Esophagus (tissue), 2 donors: ENCODE data around the gene KRT40. TPM values are rescaled to one million over a fixed set of nuclear protein-coding genes. Genes with fewer than 3 reads are reported as not detected.

Experiments
- H3K27ac ChIP-seq, 2 donors: one replicate each; pipeline ENCODE4 v1.5.1; 2013; ENCODE audit warnings: low read depth in 2 of 2, mild to moderate bottlenecking in 2 of 2, inconsistent platforms in 1 of 2, low read length in 1 of 2, moderate library complexity in 1 of 2
- H3K27me3 ChIP-seq, 2 donors: one replicate each; pipeline ENCODE4 v1.6.1; 2013; ENCODE audit warnings: low read length in 2 of 2, control low read depth in 1 of 2, mild to moderate bottlenecking in 1 of 2; ENCODE audit not compliant: insufficient read depth in 2 of 2, control insufficient read depth in 1 of 2
- H3K36me3 ChIP-seq, 2 donors: one replicate each; pipeline ENCODE4 v1.6.1; 2013; ENCODE audit warnings: low read length in 1 of 2; ENCODE audit not compliant: control insufficient read depth in 2 of 2, insufficient read depth in 2 of 2
- H3K4me1 ChIP-seq, 2 donors: one replicate each; pipeline ENCODE4 v1.6.1; 2013; ENCODE audit warnings: low read length in 1 of 2; ENCODE audit not compliant: control insufficient read depth in 2 of 2, insufficient read depth in 2 of 2
- H3K4me3 ChIP-seq, 2 donors: one replicate each; pipeline ENCODE4 v1.5.1; 2013; ENCODE audit warnings: low read length in 2 of 2, mild to moderate bottlenecking in 2 of 2, low read depth in 1 of 2, moderate library complexity in 1 of 2
- H3K9me3 ChIP-seq, 2 donors: one replicate each; pipeline ENCODE4 v1.6.1; 2013; ENCODE audit warnings: mild to moderate bottlenecking in 2 of 2, low read depth in 1 of 2, low read length in 1 of 2, moderate library complexity in 1 of 2; ENCODE audit not compliant: control insufficient read depth in 2 of 2, insufficient read depth in 1 of 2
- WGBS, 2 donors: extraction: QIAGEN DNeasy Blood & Tissue Kit; methylation state at CpG; one replicate each; pipeline ENCODE4 v1.1.7; 2013; 5-methylcytosine and 5-hydroxymethylcytosine counted together
- polyA plus RNA-seq, 2 donors: library from polyadenylated mRNA; stranded (reverse); fragments of 200-250 nt; gene quantifications; one replicate each; pipeline ENCODE4 v1.2.3, GENCODE V29; 2013
- donor health status: healthy with polysubstance abuse.
- donor health status: Bipolar disorder and iron deficiency.

Gene KRT40
- polyA plus RNA-seq, 2 donors, result 0.18 to 0.20 TPM

- WGBS, 2 donors, result 82 to 85% methylated on average over 2 of the region's 2 CpGs
- no peak overlapping the region for H3K27ac ChIP-seq
- no peak overlapping the region for H3K4me3 ChIP-seq
- no peaks in the 10 kb centered on the region for H3K4me1 ChIP-seq
- H3K36me3 ChIP-seq, result no peaks in the 10 kb centered on the region
- H3K9me3 ChIP-seq, result no peaks in the 10 kb centered on the region
- no peaks in the 10 kb centered on the region for H3K27me3 ChIP-seq
Observed at GRCh38 chr17:40947929-40948328, 36.2 kb downstream of the KRT40 start.

- H3K4me1 ChIP-seq, result no peaks in the 10 kb centered on the region
- no peak overlapping the region for H3K27ac ChIP-seq
- no peaks in the 10 kb centered on the region for H3K9me3 ChIP-seq
- H3K36me3 ChIP-seq, result no peaks in the 10 kb centered on the region
- no peaks in the 10 kb centered on the region for H3K27me3 ChIP-seq
- no peak overlapping the region for H3K4me3 ChIP-seq
- WGBS, 2 donors, result 74 to 87% methylated on average over 6 of the region's 6 CpGs
Observed at GRCh38 chr17:40945414-40945813, 38.7 kb downstream of the KRT40 start.

GRCh38 chr17:40944531-40944930 is 39.6 kb downstream of the KRT40 start:
- H3K4me1 ChIP-seq, result no peaks in the 10 kb centered on the region
- no peaks in the 10 kb centered on the region for H3K9me3 ChIP-seq
- H3K27ac ChIP-seq, result no peak overlapping the region
- no peak overlapping the region for H3K4me3 ChIP-seq
- no peaks in the 10 kb centered on the region for H3K36me3 ChIP-seq
- H3K27me3 ChIP-seq, result no peaks in the 10 kb centered on the region
- WGBS, 2 donors, result 24 to 55% methylated on average over 1 of the region's 1 CpG

GRCh38 chr17:40942553-40942952 is 41.6 kb downstream of the KRT40 start:
- Histone ChIP-seq H3K9me3 (no peaks in the 10 kb centered on the region), H3K4me1 (no peaks in the 10 kb centered on the region), H3K4me3 (no peak overlapping the region), H3K36me3 (no peaks in the 10 kb centered on the region), H3K27me3 (no peaks in the 10 kb centered on the region), H3K27ac (no peak overlapping the region)
- 76 to 81% methylated on average over 3 of the region's 3 CpGs for WGBS, 2 donors

- H3K27ac ChIP-seq, result no peak overlapping the region
- no peaks in the 10 kb centered on the region for H3K4me1 ChIP-seq
- no peaks in the 10 kb centered on the region for H3K27me3 ChIP-seq
- 82 to 87% methylated on average over 6 of the region's 6 CpGs for whole genome bisulfite sequencing, 2 donors
- no peaks in the 10 kb centered on the region for H3K36me3 ChIP-seq
- no peak overlapping the region for H3K4me3 ChIP-seq
- H3K9me3 ChIP-seq, result no peaks in the 10 kb centered on the region
Observed at GRCh38 chr17:40940266-40940665, 43.9 kb downstream of the KRT40 start.

GRCh38 chr17:40938981-40939380 is 45.1 kb downstream of the KRT40 start:
- H3K4me1 ChIP-seq, result no peaks in the 10 kb centered on the region
- no peaks in the 10 kb centered on the region for H3K36me3 ChIP-seq
- 87 to 88% methylated on average over 3 of the region's 3 CpGs for WGBS, 2 donors
- no peaks in the 10 kb centered on the region for H3K27me3 ChIP-seq
- H3K4me3 ChIP-seq, result no peak overlapping the region
- no peaks in the 10 kb centered on the region for H3K9me3 ChIP-seq
- H3K27ac ChIP-seq, result no peak overlapping the region

- Histone ChIP-seq H3K27me3 (no peaks in the 10 kb centered on the region), H3K27ac (no peak within 1 kb of the TSS)
- WGBS, 2 donors, result 24 to 25% methylated on average over 9 of the region's 9 CpGs
Observed at GRCh38 chr17:40937384-40937819, 46.7 kb downstream of the KRT40 start, which contains the start of gene KRT23. Gene KRT23 (minus strand): TSS chr17:40937646. CDS start chr17:40936603, 1,043 bp downstream.

GRCh38 chr17:40936976-40937375 is 47.1 kb downstream of the KRT40 start:
- Histone ChIP-seq H3K36me3 (no peaks in the 10 kb centered on the region), H3K27me3 (no peaks in the 10 kb centered on the region)

More at GRCh38 chr17:40937384-40937819, 46.7 kb downstream of the KRT40 start, which contains the start of gene KRT23:
- Histone ChIP-seq H3K4me3 (no peak within 1 kb of the TSS), H3K4me1 (no peaks in the 10 kb centered on the region), H3K36me3 (no peaks in the 10 kb centered on the region), H3K9me3 (no peaks in the 10 kb centered on the region)

GRCh38 chr17:40936437-40936971 is 47.6 kb downstream of the KRT40 start:
- Histone ChIP-seq H3K4me1 (no peaks in the 10 kb centered on the region), H3K9me3 (no peaks in the 10 kb centered on the region), H3K27me3 (no peaks in the 10 kb centered on the region), H3K4me3 (no peak overlapping the region), H3K36me3 (no peaks in the 10 kb centered on the region), H3K27ac (no peak overlapping the region)
- WGBS, 2 donors, result 75 to 79% methylated on average over 19 of the region's 19 CpGs

More at GRCh38 chr17:40936976-40937375, 47.1 kb downstream of the KRT40 start:
- no peak overlapping the region for H3K4me3 ChIP-seq
- H3K27ac ChIP-seq, result no peak overlapping the region
- WGBS, 2 donors, result 42 to 45% methylated on average over 5 of the region's 5 CpGs
- H3K4me1 ChIP-seq, result no peaks in the 10 kb centered on the region
- no peaks in the 10 kb centered on the region for H3K9me3 ChIP-seq

GRCh38 chr17:40935624-40936023 is 48.5 kb downstream of the KRT40 start:
- H3K36me3 ChIP-seq, result no peaks in the 10 kb centered on the region
- 73 to 75% methylated on average over 3 of the region's 3 CpGs for WGBS, 2 donors
- no peak overlapping the region for H3K4me3 ChIP-seq
- H3K4me1 ChIP-seq, result no peaks in the 10 kb centered on the region
- H3K27ac ChIP-seq, result no peak overlapping the region
- H3K9me3 ChIP-seq, result no peaks in the 10 kb centered on the region
- H3K27me3 ChIP-seq, result no peaks in the 10 kb centered on the region
